Central memory CD4-positive, alpha-beta T cell (primary cell): Measurements from ENCODE around the gene CHRND.

ENCODE experiments used
- DNase-seq: peaks from one replicate; pipeline ENCODE4 v3.0.0; 2022

The CHRND gene

GRCh38 chr2:232504438-232504837 lies 21.5 kb upstream of the CHRND start:
- no peak for DNase-seq

- no peak for DNase-seq
Observed at GRCh38 chr2:232505856-232506255, 20.1 kb upstream of the CHRND start.

- DNase-seq: no peak
Observed at GRCh38 chr2:232506709-232507108, 19.3 kb upstream of the CHRND start.

GRCh38 chr2:232508251-232508650 lies 17.7 kb upstream of the CHRND start:
- no peak for DNase-seq

- no peak for DNase-seq
Observed at GRCh38 chr2:232511336-232511890, 14.5 kb upstream of the CHRND start.

- DNase-seq: no peak
Observed at GRCh38 chr2:232512602-232513001, 13.4 kb upstream of the CHRND start.

- DNase-seq: no peak
Observed at GRCh38 chr2:232513353-232513752, 12.6 kb upstream of the CHRND start.

GRCh38 chr2:232515639-232516038 lies 10.3 kb upstream of the CHRND start:
- DNase-seq: no peak

- DNase-seq: no peak
Observed at GRCh38 chr2:232516551-232516950, 9.4 kb upstream of the CHRND start.

- no peak for DNase-seq
Observed at GRCh38 chr2:232518844-232519243, 7.1 kb upstream of the CHRND start.

GRCh38 chr2:232519581-232520438 lies 6.2 kb upstream of the CHRND start, which contains the start of gene PRSS56:
Gene PRSS56, plus strand, starts transcription at chr2:232520388. Its CDS starts 211 bp downstream, at chr2:232520599.
- no peak for DNase-seq

- no peak for DNase-seq
Observed at GRCh38 chr2:232520489-232520888, 5.5 kb upstream of the CHRND start.

GRCh38 chr2:232521098-232521497 lies 4.9 kb upstream of the CHRND start:
- no peak for DNase-seq

GRCh38 chr2:232521959-232522622 lies 3.9 kb upstream of the CHRND start:
- peak; percentile 36 for DNase-seq

- DNase-seq: no peak
Observed at GRCh38 chr2:232522623-232523401, 3.1 kb upstream of the CHRND start.

- no peak for DNase-seq
Observed at GRCh38 chr2:232523402-232523681, 2.6 kb upstream of the CHRND start.

GRCh38 chr2:232523682-232524597 lies 2.0 kb upstream of the CHRND start:
- no peak for DNase-seq

- no peak for DNase-seq
Observed at GRCh38 chr2:232524771-232525170, 1.2 kb upstream of the CHRND start.

- no peak for DNase-seq
Observed at GRCh38 chr2:232525199-232525598, 761 bp upstream of the CHRND start.

GRCh38 chr2:232526372-232526941 lies 497 bp downstream of the CHRND start:
- DNase-seq: no peak

- DNase-seq: no peak
Observed at GRCh38 chr2:232527905-232528470, 2.0 kb downstream of the CHRND start.
